HCT116 (cell line): ENCODE measurements around the gene CCN5. TPM values are rescaled to one million over a fixed set of nuclear protein-coding genes. Genes with fewer than 3 reads are reported as not detected.

ENCODE experiments used
- ATAC-seq: fragments of 200-7000 bp; cut with Tn5 transposase; 2 replicates; pipeline ENCODE4 v1.9.1; 2020; ENCODE audit warnings: mild to moderate bottlenecking, moderate library complexity
- BruUV-seq: library from RNA; stranded (reverse); fragments of 400-500 nt; replicated peaks from 2 replicates; lab custom pipeline; 2021; lab: Mats Ljungman, UMichigan
- CTCF ChIA-PET: fragments of 300-600 bp; sonication (Branson Sonifier 250); formaldehyde crosslinking; loops from one replicate; lab custom pipeline; 2021; ENCODE audit warnings: antibody characterized with exemption; lab: Charles Lee
- POLR2A ChIA-PET: fragments of 300-600, 350-600 bp; sonication (Branson Sonifier 250); formaldehyde crosslinking; loops from one replicate; lab custom pipeline; 2021; ENCODE audit warnings: antibody characterized with exemption; lab: Charles Lee
- RAD21 ChIA-PET, 2 experiments: fragments of 300-600 bp; sonication (Branson Sonifier 250); formaldehyde crosslinking; loops; one replicate each; lab custom pipeline; 2023; ENCODE audit warnings: low total read pairs in 2 of 2; ENCODE audit not compliant: uncharacterized antibody in 2 of 2, unreplicated experiment in 2 of 2, low non-redundant PET in 1 of 2; lab: Charles Lee
- DNase-seq: peaks from one replicate; pipeline ENCODE4 v3.0.0-alpha.2; 2010; ENCODE audit warnings: low read depth, low spot score
- H2AFZ ChIP-seq: fragments of 200-600 bp; shearing (Covaris generic), sonication (generic); 2 replicates; pipeline ENCODE4 v1.6.1; 2017; ENCODE audit warnings: low read depth, mixed run types, mixed read lengths, antibody characterized with exemption, low read length; ENCODE audit not compliant: poor library complexity, severe bottlenecking
- H3K27ac ChIP-seq: 2 replicates; pipeline ENCODE4 v1.5.1; 2012; ENCODE audit warnings: low read depth, low read length
- H3K27me3 ChIP-seq: fragments of 200-600 bp; sonication (generic); 2 replicates; pipeline ENCODE4 v1.6.1; 2016; ENCODE audit warnings: mixed run types, low read length, mixed read lengths; ENCODE audit not compliant: insufficient read depth
- H3K36me3 ChIP-seq, 2 experiments: fragments of 200-500 bp in 1 of 2; fragments of 200-600 bp in 1 of 2; sonication (Bioruptor generic) in 1 of 2; sonication (generic) in 1 of 2; 2 replicates each; pipeline versions ENCODE4 v1.5.1 to v1.6.1; 2014 to 2016; ENCODE audit warnings: low read length in 2 of 2, inconsistent platforms in 1 of 2, mixed read lengths in 1 of 2, mixed run types in 1 of 2; ENCODE audit not compliant: insufficient read depth in 2 of 2, control insufficient read depth in 1 of 2
- H3K4me1 ChIP-seq, 2 experiments: fragments of 200-600 bp in 1 of 2; sonication (generic) in 1 of 2; 2 replicates each; pipeline versions ENCODE4 v1.5.1 to v1.6.1; 2012 to 2017; ENCODE audit warnings: low read length in 2 of 2, inconsistent platforms in 1 of 2, mild to moderate bottlenecking in 1 of 2, mixed read lengths in 1 of 2, mixed run types in 1 of 2, moderate library complexity in 1 of 2; ENCODE audit not compliant: insufficient read depth in 2 of 2, control insufficient read depth in 1 of 2
- H3K4me2 ChIP-seq: fragments of 200-600 bp; sonication (generic); 2 replicates; pipeline ENCODE4 v1.6.1; 2017; ENCODE audit warnings: mixed run types, low read length, mixed read lengths
- H3K4me3 ChIP-seq, 2 experiments: fragments of 200-600 bp in 1 of 2; sonication (generic) in 1 of 2; replicated peaks in 1 of 2; 2 replicates each; pipeline ENCODE4 v1.5.1; 2011 to 2016; ENCODE audit warnings: low read length in 2 of 2, control low read depth in 1 of 2, low read depth in 1 of 2, mild to moderate bottlenecking in 1 of 2, mixed read lengths in 1 of 2, mixed run types in 1 of 2
- H3K79me2 ChIP-seq: fragments of 200-600 bp; sonication (generic); 2 replicates; pipeline ENCODE4 v1.6.1; 2017; ENCODE audit warnings: mild to moderate bottlenecking, mixed run types, low read length, moderate library complexity, mixed read lengths; ENCODE audit not compliant: insufficient read depth
- H3K9ac ChIP-seq: fragments of 200-600 bp; sonication (generic); 2 replicates; pipeline ENCODE4 v1.6.1; 2016; ENCODE audit warnings: low read length, mixed read lengths
- H3K9me2 ChIP-seq: fragments of 200-600 bp; sonication (generic), shearing (Covaris generic); 2 replicates; pipeline ENCODE4 v1.6.1; 2017; ENCODE audit warnings: mixed run types, mild to moderate bottlenecking, moderate library complexity; ENCODE audit not compliant: insufficient read depth
- H3K9me3 ChIP-seq, 2 experiments: fragments of 200-500 bp in 1 of 2; fragments of 200-600 bp in 1 of 2; sonication (Bioruptor generic) in 1 of 2; sonication (generic) in 1 of 2; 2 replicates each; pipeline ENCODE4 v1.6.1; 2014 to 2017; ENCODE audit warnings: low read length in 2 of 2, mixed read lengths in 2 of 2, inconsistent platforms in 1 of 2, low read depth in 1 of 2, mild to moderate bottlenecking in 1 of 2, mixed run types in 1 of 2, moderate library complexity in 1 of 2; ENCODE audit not compliant: control insufficient read depth in 1 of 2, insufficient read depth in 1 of 2
- H4K20me1 ChIP-seq: fragments of 200-600 bp; sonication (generic), shearing (Covaris generic); 2 replicates; pipeline ENCODE4 v1.6.1; 2017; ENCODE audit warnings: mixed run types, mild to moderate bottlenecking, moderate library complexity; ENCODE audit not compliant: insufficient read depth
- CEBPB ChIP-seq: IDR thresholded peaks from 2 replicates; pipeline ENCODE4 v1.6.1; 2012; ENCODE audit warnings: low read depth
- EGR1 ChIP-seq: IDR thresholded peaks from 2 replicates; pipeline ENCODE4 v1.6.1; 2012; ENCODE audit warnings: low read depth
- ELF1 ChIP-seq: IDR thresholded peaks from 2 replicates; pipeline ENCODE4 v1.6.1; 2012; ENCODE audit warnings: low read depth, borderline replicate concordance
- EZH2 ChIP-seq: fragments of 200-600 bp; sonication (generic); IDR thresholded peaks from 2 replicates; pipeline ENCODE4 v1.6.1; 2017; ENCODE audit warnings: antibody characterized with exemption, mixed run types
- FOSL1 ChIP-seq: IDR thresholded peaks from 2 replicates; pipeline ENCODE4 v1.6.1; 2012; ENCODE audit warnings: low read depth
- JUND ChIP-seq: IDR thresholded peaks from 2 replicates; pipeline ENCODE4 v1.6.1; 2012
- POLR2A ChIP-seq: IDR thresholded peaks from 2 replicates; pipeline ENCODE4 v1.7.0; 2011; ENCODE audit warnings: borderline replicate concordance; ENCODE audit not compliant: insufficient read depth, insufficient read length; ENCODE audit errors: extremely low read depth
- POLR2AphosphoS5 ChIP-seq: IDR thresholded peaks from 2 replicates; pipeline ENCODE4 v1.6.1; 2011; ENCODE audit warnings: mild to moderate bottlenecking, low read depth, low read length, moderate library complexity
- RAD21 ChIP-seq: IDR thresholded peaks from 2 replicates; pipeline ENCODE4 v1.6.1; 2012; ENCODE audit warnings: low read depth, mild to moderate bottlenecking
- SIN3A ChIP-seq: IDR thresholded peaks from 2 replicates; pipeline ENCODE4 v1.6.1; 2012; ENCODE audit warnings: low read depth
- SP1 ChIP-seq: IDR thresholded peaks from 2 replicates; pipeline ENCODE4 v1.6.1; 2012; ENCODE audit warnings: low read depth
- SRF ChIP-seq: IDR thresholded peaks from 2 replicates; pipeline ENCODE4 v1.6.1; 2012; ENCODE audit warnings: low read depth
- TCF7L2 ChIP-seq: IDR thresholded peaks from 2 replicates; pipeline ENCODE4 v1.7.0; 2011; ENCODE audit warnings: borderline replicate concordance, inconsistent platforms; ENCODE audit not compliant: insufficient read depth, insufficient read length; ENCODE audit errors: extremely low read depth
- intact Hi-C: fragments of 100-400 bp; cut with micrococcal nuclease; formaldehyde crosslinking; loops from 2 replicates; pipeline ENCODE4 v1.10.0; 2022
- total RNA-seq: library from RNA; stranded (reverse); gene quantifications from one replicate; pipeline ENCODE4 v1.2.1, GENCODE V29; 2021; ENCODE audit not compliant: unreplicated experiment
- TF ChIP-seq, protein P1 (sequence below), 3 experiments: fragments of 200-600 bp in 1 of 3; sonication (generic) in 1 of 3; IDR thresholded peaks in 2 of 3; conservative IDR thresholded peaks in 1 of 3; 2 replicates each; pipeline ENCODE4 v1.5.1; 2012 to 2017; ENCODE audit warnings: low read depth in 2 of 3, low read length in 2 of 3, antibody characterized with exemption in 1 of 3, borderline replicate concordance in 1 of 3, control low read depth in 1 of 3, mild to moderate bottlenecking in 1 of 3, mixed read lengths in 1 of 3, mixed run types in 1 of 3, moderate library complexity in 1 of 3; ENCODE audit not compliant: insufficient read depth in 1 of 3
- TF ChIP-seq, protein P2 (sequence below): IDR thresholded peaks from 2 replicates; pipeline ENCODE4 v1.6.1; 2012
- TF ChIP-seq, protein P3 (sequence below): IDR thresholded peaks from 2 replicates; pipeline ENCODE4 v1.6.1; 2011; ENCODE audit warnings: mild to moderate bottlenecking, low read length, moderate library complexity; ENCODE audit not compliant: insufficient replicate concordance; ENCODE audit errors: extremely low read depth

CCN5 gene
- total RNA-seq, 1 experiment from 2014 or later = 0.20 TPM

DNA sequence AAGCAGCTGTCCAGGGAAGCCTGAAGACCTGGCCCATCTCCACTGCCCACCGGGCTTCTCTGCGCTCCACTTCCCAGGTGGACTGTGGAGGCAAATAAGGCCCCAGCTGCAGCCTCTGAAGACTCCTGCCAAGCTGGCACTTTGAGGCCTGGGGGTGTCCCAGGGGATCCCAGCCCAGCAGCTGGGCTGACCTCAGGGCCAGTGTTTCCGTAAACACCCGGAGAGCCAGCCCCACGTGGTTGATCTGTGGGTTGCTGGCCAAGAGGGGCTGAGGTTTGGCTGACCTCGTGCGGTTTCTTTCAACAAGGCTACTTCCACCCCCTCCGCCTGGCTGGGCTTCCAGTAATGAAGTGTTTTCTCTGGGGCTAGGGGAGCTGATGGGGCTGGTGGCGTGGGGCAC is 12.4 kb upstream of the CCN5 start:
- Histone ChIP-seq H3K9me2 (no peaks in the 10 kb centered on the region), H3K4me1 (peaks cover 11 to 20% of the 10 kb centered on the region in 2 experiments; a peak in 3 of 4 replicates), H2AFZ (no peak overlapping the region), H3K27me3 (no peaks in the 10 kb centered on the region), H3K9me3 (no peaks in the 10 kb centered on the region), H3K79me2 (no peaks in the 10 kb centered on the region), H3K4me2 (no peak overlapping the region), H3K27ac (no peak overlapping the region), H3K4me3 (no peak overlapping the region), H4K20me1 (no peaks in the 10 kb centered on the region), H3K9ac (no peak overlapping the region), H3K36me3 (no peaks in the 10 kb centered on the region)
- ATAC-seq (no peak), DNase-seq (no peak)
- ChIA-PET CTCF (no interaction called here), POLR2A (no interaction called here), RAD21 (no interaction called here)
- intact Hi-C loops = no loop called here
- TF ChIP-seq FOSL1 (no peak), POLR2AphosphoS5 (no peak), ELF1 (no peak)
- no TSS peak for BruUV-seq

DNA sequence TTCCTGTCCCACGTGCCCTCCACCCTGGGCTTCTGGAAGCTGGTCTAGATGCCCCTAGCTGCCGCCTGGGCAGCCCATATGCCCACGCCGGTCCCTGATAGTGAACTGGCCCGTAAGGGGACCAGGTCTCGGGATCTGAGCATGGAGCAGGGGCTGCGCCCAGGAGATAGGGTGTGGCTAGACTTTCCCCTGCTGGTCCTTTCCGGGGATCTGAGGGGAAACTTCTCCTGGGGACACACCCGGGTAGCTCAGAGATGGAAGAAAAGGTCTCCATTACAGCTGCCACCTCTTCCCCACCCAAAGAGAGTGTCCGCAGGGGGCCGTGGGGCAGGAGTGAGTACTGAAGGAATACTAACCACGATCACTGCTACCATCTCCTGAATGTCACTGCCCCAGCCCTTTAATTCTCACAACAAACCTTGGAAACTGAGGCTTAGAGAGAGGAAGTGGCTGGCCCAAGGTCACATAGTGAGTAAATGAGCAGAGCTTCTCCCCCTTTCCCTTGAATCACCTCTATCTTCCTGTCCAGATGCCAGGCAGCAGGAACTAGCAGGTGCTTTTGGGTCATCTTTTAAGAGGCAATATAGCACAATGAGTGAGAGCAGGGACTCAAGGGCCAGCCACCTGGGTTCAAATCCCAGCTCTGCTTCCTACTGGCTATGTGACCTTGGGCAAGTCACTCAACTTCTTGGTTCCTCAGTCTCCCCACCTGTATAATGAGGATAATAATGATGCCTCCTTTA is 11.8 kb upstream of the CCN5 start:
- H3K27ac ChIP-seq = no peak overlapping the region
- no peak overlapping the region for H3K9ac ChIP-seq
- BruUV-seq = no TSS peak
- H3K27me3 ChIP-seq = no peaks in the 10 kb centered on the region
- H3K79me2 ChIP-seq = no peaks in the 10 kb centered on the region
- no peak overlapping the region for H2AFZ ChIP-seq
- H3K36me3 ChIP-seq = no peaks in the 10 kb centered on the region
- H3K4me2 ChIP-seq = no peak overlapping the region
- no peak for ATAC-seq
- H3K9me3 ChIP-seq = no peaks in the 10 kb centered on the region
- no peak for TF ChIP-seq JUND
- no peak for TF ChIP-seq SRF
- TF ChIP-seq TCF7L2 = no peak
- TF ChIP-seq, protein P1, sequence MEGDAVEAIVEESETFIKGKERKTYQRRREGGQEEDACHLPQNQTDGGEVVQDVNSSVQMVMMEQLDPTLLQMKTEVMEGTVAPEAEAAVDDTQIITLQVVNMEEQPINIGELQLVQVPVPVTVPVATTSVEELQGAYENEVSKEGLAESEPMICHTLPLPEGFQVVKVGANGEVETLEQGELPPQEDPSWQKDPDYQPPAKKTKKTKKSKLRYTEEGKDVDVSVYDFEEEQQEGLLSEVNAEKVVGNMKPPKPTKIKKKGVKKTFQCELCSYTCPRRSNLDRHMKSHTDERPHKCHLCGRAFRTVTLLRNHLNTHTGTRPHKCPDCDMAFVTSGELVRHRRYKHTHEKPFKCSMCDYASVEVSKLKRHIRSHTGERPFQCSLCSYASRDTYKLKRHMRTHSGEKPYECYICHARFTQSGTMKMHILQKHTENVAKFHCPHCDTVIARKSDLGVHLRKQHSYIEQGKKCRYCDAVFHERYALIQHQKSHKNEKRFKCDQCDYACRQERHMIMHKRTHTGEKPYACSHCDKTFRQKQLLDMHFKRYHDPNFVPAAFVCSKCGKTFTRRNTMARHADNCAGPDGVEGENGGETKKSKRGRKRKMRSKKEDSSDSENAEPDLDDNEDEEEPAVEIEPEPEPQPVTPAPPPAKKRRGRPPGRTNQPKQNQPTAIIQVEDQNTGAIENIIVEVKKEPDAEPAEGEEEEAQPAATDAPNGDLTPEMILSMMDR (IDR thresholded peaks at IDR 0.05 in 2 of 3, conservative IDR thresholded peaks at IDR 0.05 in 1 of 3; ENCODE audit: borderline replicate concordance in 1 of 3, insufficient read depth in 1 of 3, low read depth in 2 of 3, low read length in 2 of 3) = no peak
- no peak for TF ChIP-seq RAD21
- no peak for TF ChIP-seq CEBPB
- no peak for TF ChIP-seq EZH2
- TF ChIP-seq, protein P2, sequence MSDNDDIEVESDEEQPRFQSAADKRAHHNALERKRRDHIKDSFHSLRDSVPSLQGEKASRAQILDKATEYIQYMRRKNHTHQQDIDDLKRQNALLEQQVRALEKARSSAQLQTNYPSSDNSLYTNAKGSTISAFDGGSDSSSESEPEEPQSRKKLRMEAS = no peak
- no peak for TF ChIP-seq ELF1
- no peak for TF ChIP-seq EGR1
- no peak for TF ChIP-seq POLR2A
- TF ChIP-seq, protein P3, sequence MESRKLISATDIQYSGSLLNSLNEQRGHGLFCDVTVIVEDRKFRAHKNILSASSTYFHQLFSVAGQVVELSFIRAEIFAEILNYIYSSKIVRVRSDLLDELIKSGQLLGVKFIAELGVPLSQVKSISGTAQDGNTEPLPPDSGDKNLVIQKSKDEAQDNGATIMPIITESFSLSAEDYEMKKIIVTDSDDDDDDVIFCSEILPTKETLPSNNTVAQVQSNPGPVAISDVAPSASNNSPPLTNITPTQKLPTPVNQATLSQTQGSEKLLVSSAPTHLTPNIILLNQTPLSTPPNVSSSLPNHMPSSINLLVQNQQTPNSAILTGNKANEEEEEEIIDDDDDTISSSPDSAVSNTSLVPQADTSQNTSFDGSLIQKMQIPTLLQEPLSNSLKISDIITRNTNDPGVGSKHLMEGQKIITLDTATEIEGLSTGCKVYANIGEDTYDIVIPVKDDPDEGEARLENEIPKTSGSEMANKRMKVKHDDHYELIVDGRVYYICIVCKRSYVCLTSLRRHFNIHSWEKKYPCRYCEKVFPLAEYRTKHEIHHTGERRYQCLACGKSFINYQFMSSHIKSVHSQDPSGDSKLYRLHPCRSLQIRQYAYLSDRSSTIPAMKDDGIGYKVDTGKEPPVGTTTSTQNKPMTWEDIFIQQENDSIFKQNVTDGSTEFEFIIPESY = no peak
- TF ChIP-seq SIN3A = no peak
- TF ChIP-seq POLR2AphosphoS5 = no peak
- no peak for TF ChIP-seq SP1
- TF ChIP-seq, all 23 proteins: peak for 0
- H3K4me3 ChIP-seq = no peak overlapping the region
- DNase-seq = no peak
- POLR2A ChIA-PET = no interaction called here
- RAD21 ChIA-PET = no interaction called here
- no peaks in the 10 kb centered on the region for H3K9me2 ChIP-seq
- intact Hi-C loops = no loop called here
- peaks cover 11 to 20% of the 10 kb centered on the region in 2 experiments; a peak in 3 of 4 replicates for H3K4me1 ChIP-seq
- CTCF ChIA-PET = no interaction called here
- H4K20me1 ChIP-seq = no peaks in the 10 kb centered on the region
